HCT116 (cell line): ENCODE measurements around the gene ADPRHL1. TPM values are rescaled to one million over a fixed set of nuclear protein-coding genes. Genes with fewer than 3 reads are reported as not detected.

Experiments
- ATAC-seq: fragments of 200-7000 bp; cut with Tn5 transposase; 2 replicates; pipeline ENCODE4 v1.9.1; 2020; ENCODE audit warnings: mild to moderate bottlenecking, moderate library complexity
- BruUV-seq: library from RNA; stranded (reverse); fragments of 400-500 nt; replicated peaks from 2 replicates; lab custom pipeline; 2021; lab: Mats Ljungman, UMichigan
- CTCF ChIA-PET: fragments of 300-600 bp; sonication (Branson Sonifier 250); formaldehyde crosslinking; loops from one replicate; lab custom pipeline; 2021; ENCODE audit warnings: antibody characterized with exemption; lab: Charles Lee
- POLR2A ChIA-PET: fragments of 300-600, 350-600 bp; sonication (Branson Sonifier 250); formaldehyde crosslinking; loops from one replicate; lab custom pipeline; 2021; ENCODE audit warnings: antibody characterized with exemption; lab: Charles Lee
- RAD21 ChIA-PET, 2 experiments: fragments of 300-600 bp; sonication (Branson Sonifier 250); formaldehyde crosslinking; loops; one replicate each; lab custom pipeline; 2023; ENCODE audit warnings: low total read pairs in 2 of 2; ENCODE audit not compliant: uncharacterized antibody in 2 of 2, unreplicated experiment in 2 of 2, low non-redundant PET in 1 of 2; lab: Charles Lee
- DNase-seq: peaks from one replicate; pipeline ENCODE4 v3.0.0-alpha.2; 2010; ENCODE audit warnings: low read depth, low spot score
- H2AFZ ChIP-seq: fragments of 200-600 bp; shearing (Covaris generic), sonication (generic); 2 replicates; pipeline ENCODE4 v1.6.1; 2017; ENCODE audit warnings: low read depth, mixed run types, mixed read lengths, antibody characterized with exemption, low read length; ENCODE audit not compliant: poor library complexity, severe bottlenecking
- H3K27ac ChIP-seq: 2 replicates; pipeline ENCODE4 v1.5.1; 2012; ENCODE audit warnings: low read depth, low read length
- H3K27me3 ChIP-seq: fragments of 200-600 bp; sonication (generic); 2 replicates; pipeline ENCODE4 v1.6.1; 2016; ENCODE audit warnings: mixed run types, low read length, mixed read lengths; ENCODE audit not compliant: insufficient read depth
- H3K36me3 ChIP-seq, 2 experiments: fragments of 200-500 bp in 1 of 2; fragments of 200-600 bp in 1 of 2; sonication (Bioruptor generic) in 1 of 2; sonication (generic) in 1 of 2; 2 replicates each; pipeline versions ENCODE4 v1.5.1 to v1.6.1; 2014 to 2016; ENCODE audit warnings: low read length in 2 of 2, inconsistent platforms in 1 of 2, mixed read lengths in 1 of 2, mixed run types in 1 of 2; ENCODE audit not compliant: insufficient read depth in 2 of 2, control insufficient read depth in 1 of 2
- H3K4me1 ChIP-seq, 2 experiments: fragments of 200-600 bp in 1 of 2; sonication (generic) in 1 of 2; 2 replicates each; pipeline versions ENCODE4 v1.5.1 to v1.6.1; 2012 to 2017; ENCODE audit warnings: low read length in 2 of 2, inconsistent platforms in 1 of 2, mild to moderate bottlenecking in 1 of 2, mixed read lengths in 1 of 2, mixed run types in 1 of 2, moderate library complexity in 1 of 2; ENCODE audit not compliant: insufficient read depth in 2 of 2, control insufficient read depth in 1 of 2
- H3K4me2 ChIP-seq: fragments of 200-600 bp; sonication (generic); 2 replicates; pipeline ENCODE4 v1.6.1; 2017; ENCODE audit warnings: mixed run types, low read length, mixed read lengths
- H3K4me3 ChIP-seq, 2 experiments: fragments of 200-600 bp in 1 of 2; sonication (generic) in 1 of 2; replicated peaks in 1 of 2; 2 replicates each; pipeline ENCODE4 v1.5.1; 2011 to 2016; ENCODE audit warnings: low read length in 2 of 2, control low read depth in 1 of 2, low read depth in 1 of 2, mild to moderate bottlenecking in 1 of 2, mixed read lengths in 1 of 2, mixed run types in 1 of 2
- H3K79me2 ChIP-seq: fragments of 200-600 bp; sonication (generic); 2 replicates; pipeline ENCODE4 v1.6.1; 2017; ENCODE audit warnings: mild to moderate bottlenecking, mixed run types, low read length, moderate library complexity, mixed read lengths; ENCODE audit not compliant: insufficient read depth
- H3K9ac ChIP-seq: fragments of 200-600 bp; sonication (generic); 2 replicates; pipeline ENCODE4 v1.6.1; 2016; ENCODE audit warnings: low read length, mixed read lengths
- H3K9me2 ChIP-seq: fragments of 200-600 bp; sonication (generic), shearing (Covaris generic); 2 replicates; pipeline ENCODE4 v1.6.1; 2017; ENCODE audit warnings: mixed run types, mild to moderate bottlenecking, moderate library complexity; ENCODE audit not compliant: insufficient read depth
- H3K9me3 ChIP-seq, 2 experiments: fragments of 200-500 bp in 1 of 2; fragments of 200-600 bp in 1 of 2; sonication (Bioruptor generic) in 1 of 2; sonication (generic) in 1 of 2; 2 replicates each; pipeline ENCODE4 v1.6.1; 2014 to 2017; ENCODE audit warnings: low read length in 2 of 2, mixed read lengths in 2 of 2, inconsistent platforms in 1 of 2, low read depth in 1 of 2, mild to moderate bottlenecking in 1 of 2, mixed run types in 1 of 2, moderate library complexity in 1 of 2; ENCODE audit not compliant: control insufficient read depth in 1 of 2, insufficient read depth in 1 of 2
- H4K20me1 ChIP-seq: fragments of 200-600 bp; sonication (generic), shearing (Covaris generic); 2 replicates; pipeline ENCODE4 v1.6.1; 2017; ENCODE audit warnings: mixed run types, mild to moderate bottlenecking, moderate library complexity; ENCODE audit not compliant: insufficient read depth
- ATF3 ChIP-seq: IDR thresholded peaks from 2 replicates; pipeline ENCODE4 v1.6.1; 2012
- CBX3 ChIP-seq: IDR thresholded peaks from 2 replicates; pipeline ENCODE4 v1.6.1; 2012; ENCODE audit warnings: low read depth
- CEBPB ChIP-seq: IDR thresholded peaks from 2 replicates; pipeline ENCODE4 v1.6.1; 2012; ENCODE audit warnings: low read depth
- ELF1 ChIP-seq: IDR thresholded peaks from 2 replicates; pipeline ENCODE4 v1.6.1; 2012; ENCODE audit warnings: low read depth, borderline replicate concordance
- FOSL1 ChIP-seq: IDR thresholded peaks from 2 replicates; pipeline ENCODE4 v1.6.1; 2012; ENCODE audit warnings: low read depth
- MAX ChIP-seq: IDR thresholded peaks from 2 replicates; pipeline ENCODE4 v1.6.1; 2012
- POLR2A ChIP-seq: IDR thresholded peaks from 2 replicates; pipeline ENCODE4 v1.7.0; 2011; ENCODE audit warnings: borderline replicate concordance; ENCODE audit not compliant: insufficient read depth, insufficient read length; ENCODE audit errors: extremely low read depth
- REST ChIP-seq: IDR thresholded peaks from 2 replicates; pipeline ENCODE4 v1.6.1; 2012; ENCODE audit warnings: low read depth
- SP1 ChIP-seq: IDR thresholded peaks from 2 replicates; pipeline ENCODE4 v1.6.1; 2012; ENCODE audit warnings: low read depth
- TCF7L2 ChIP-seq: IDR thresholded peaks from 2 replicates; pipeline ENCODE4 v1.7.0; 2011; ENCODE audit warnings: borderline replicate concordance, inconsistent platforms; ENCODE audit not compliant: insufficient read depth, insufficient read length; ENCODE audit errors: extremely low read depth
- YY1 ChIP-seq: IDR thresholded peaks from 2 replicates; pipeline ENCODE4 v1.6.1; 2011; ENCODE audit warnings: low read length, low read depth, moderate library complexity, mild to moderate bottlenecking; ENCODE audit not compliant: insufficient replicate concordance; ENCODE audit errors: extremely low read depth
- ZBTB33 ChIP-seq: IDR thresholded peaks from 2 replicates; pipeline ENCODE4 v1.6.1; 2011; ENCODE audit warnings: mild to moderate bottlenecking, low read length, moderate library complexity; ENCODE audit not compliant: insufficient replicate concordance; ENCODE audit errors: extremely low read depth
- ZFX ChIP-seq: fragments of 450-650 bp; IDR thresholded peaks from 2 replicates; pipeline ENCODE4 v1.6.1; 2017
- intact Hi-C: fragments of 100-400 bp; cut with micrococcal nuclease; formaldehyde crosslinking; loops from 2 replicates; pipeline ENCODE4 v1.10.0; 2022
- total RNA-seq: library from RNA; stranded (reverse); gene quantifications from one replicate; pipeline ENCODE4 v1.2.1, GENCODE V29; 2021; ENCODE audit not compliant: unreplicated experiment

Gene ADPRHL1
- total RNA-seq, 1 experiment from 2014 or later = 12.6 TPM

- Histone ChIP-seq H3K9ac (no peak overlapping the region), H3K79me2 (no peaks in the 10 kb centered on the region), H3K27me3 (no peaks in the 10 kb centered on the region), H3K36me3 (peaks cover 7% of the 10 kb centered on the region in 2 experiments; a peak in 3 of 4 replicates), H3K4me3 (no peak overlapping the region), H2AFZ (no peak overlapping the region), H3K4me2 (no peak overlapping the region), H3K4me1 (0 out of 4 replicates have a peak, but pooled peaks cover 0 to 4% of the 10 kb centered on the region in 2 experiments), H3K9me2 (no peaks in the 10 kb centered on the region), H3K9me3 (no peaks in the 10 kb centered on the region), H4K20me1 (no peaks in the 10 kb centered on the region), H3K27ac (no peak overlapping the region)
- intact Hi-C loops = no loop called here
- BruUV-seq = no TSS peak
- DNase-seq (no peak), ATAC-seq (no peak)
- CTCF ChIA-PET = no interaction called here
- TF ChIP-seq SP1 (no peak), REST (no peak), FOSL1 (no peak), CEBPB (no peak), ZBTB33 (no peak), ATF3 (no peak), ELF1 (no peak), YY1 (no peak), CBX3 (no peak), TCF7L2 (no peak), POLR2A (no peak), MAX (no peak), ZFX (no peak)
- POLR2A ChIA-PET = no interaction called here
- RAD21 ChIA-PET = no interaction called here
Measured at GRCh38 chr13:113353254-113353653, 100.0 kb downstream of the ADPRHL1 start.
